Measurements from ENCODE around the gene SH3RF3. TPM values are rescaled to one million over a fixed set of nuclear protein-coding genes. Genes with fewer than 3 reads are reported as not detected.

Gene SH3RF3
- total and polyA plus RNA-seq, 5 donors from 2014 or later, result 0.16 to 1.6 (median 0.76) TPM

DNA sequence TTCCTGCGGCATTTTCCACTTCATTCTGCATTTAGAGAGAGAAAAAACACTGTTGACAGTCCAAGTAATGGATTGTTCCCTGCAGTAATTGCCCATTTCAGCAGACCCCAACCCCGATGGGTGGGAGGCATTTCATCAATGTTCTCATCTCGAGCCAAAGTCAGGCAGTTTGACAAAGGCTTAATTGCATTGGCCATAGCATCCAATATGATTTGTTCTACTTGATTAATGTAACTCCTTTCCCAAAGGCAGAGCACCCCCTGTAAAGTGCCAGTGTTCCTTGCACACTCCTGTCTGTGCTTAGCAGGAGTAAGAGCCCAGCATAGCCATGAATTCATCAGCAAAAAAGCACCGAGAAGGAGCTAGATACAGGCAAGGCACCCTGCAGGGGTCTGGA, 310.4 kb downstream of the SH3RF3 start:
- peaks cover 5% of the 10 kb centered on the region for H3K36me3 ChIP-seq (ENCODE audit: control insufficient read depth, insufficient read depth, low read length)
- no peaks in the 10 kb centered on the region for H3K4me1 ChIP-seq (ENCODE audit: control insufficient read depth, insufficient read depth, low read length, poor library complexity, severe bottlenecking)
- Mint-ChIP-seq H3K4me1 (no peaks in the 10 kb centered on the region), H3K27me3 (peaks cover 12% of the 10 kb centered on the region), H3K27ac (no peak overlapping the region), H3K9me3 (peaks cover 4 to 32% (median 18%) of the 10 kb centered on the region in 7 donors), H3K4me3 (peak overlapping the region in 1 of 4 donors; percentile 16), H3K36me3 (peaks cover 33% of the 10 kb centered on the region)
- ATAC-seq (ENCODE audit: low read depth in 2 of 2), result no peak
- no peak overlapping the region for H3K27ac ChIP-seq (ENCODE audit: insufficient read depth, low read length, poor library complexity, severe bottlenecking)
- no peak for DNase-seq
- H3K27me3 ChIP-seq (ENCODE audit: control insufficient read depth, insufficient read depth, low read length), result no peaks in the 10 kb centered on the region
- H3K4me3 ChIP-seq (ENCODE audit: low read depth, low read length), result no peak overlapping the region
- peaks cover 20 to 36% of the 10 kb centered on the region in 2 experiments for H3K9me3 ChIP-seq (ENCODE audit: control insufficient read depth in 2 of 2, low read length in 2 of 2)

DNA sequence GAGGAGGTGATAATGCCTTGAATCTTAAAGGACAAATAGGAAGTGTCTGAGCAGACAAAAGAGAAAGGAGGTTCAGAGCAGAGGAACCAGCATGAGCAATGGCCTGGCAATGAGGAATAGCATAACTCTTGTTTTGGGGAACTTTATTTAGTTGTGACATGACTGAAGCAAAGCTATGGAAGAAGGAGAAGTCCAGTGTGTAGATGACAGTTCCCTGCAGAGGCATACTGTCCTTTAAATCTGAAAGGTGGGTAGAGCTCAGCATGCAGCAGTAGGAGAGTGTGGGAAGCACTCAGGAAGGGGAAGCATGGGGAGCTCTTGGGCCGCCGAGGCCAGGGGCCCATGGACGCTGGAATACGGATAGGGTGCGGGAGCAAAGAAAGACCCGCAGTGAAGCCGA, 311.0 kb downstream of the SH3RF3 start:
- no peak overlapping the region for H3K4me3 ChIP-seq (ENCODE audit: low read depth, low read length)
- Mint-ChIP-seq H3K4me1 (no peaks in the 10 kb centered on the region), H3K27me3 (peaks cover 12% of the 10 kb centered on the region), H3K9me3 (peaks cover 4 to 37% (median 18%) of the 10 kb centered on the region in 7 donors), H3K27ac (no peak overlapping the region), H3K4me3 (no peak overlapping the region), H3K36me3 (peaks cover 39% of the 10 kb centered on the region)
- no peaks in the 10 kb centered on the region for H3K4me1 ChIP-seq (ENCODE audit: control insufficient read depth, insufficient read depth, low read length, poor library complexity, severe bottlenecking)
- ATAC-seq (ENCODE audit: low read depth in 2 of 2) (no peak), DNase-seq (no peak)
- H3K9me3 ChIP-seq (ENCODE audit: control insufficient read depth in 2 of 2, low read length in 2 of 2), result peaks cover 22 to 38% of the 10 kb centered on the region in 2 experiments
- no peaks in the 10 kb centered on the region for H3K27me3 ChIP-seq (ENCODE audit: control insufficient read depth, insufficient read depth, low read length)
- H3K36me3 ChIP-seq (ENCODE audit: control insufficient read depth, insufficient read depth, low read length), result peaks cover 5% of the 10 kb centered on the region
- no peak overlapping the region for H3K27ac ChIP-seq (ENCODE audit: insufficient read depth, low read length, poor library complexity, severe bottlenecking)

DNA sequence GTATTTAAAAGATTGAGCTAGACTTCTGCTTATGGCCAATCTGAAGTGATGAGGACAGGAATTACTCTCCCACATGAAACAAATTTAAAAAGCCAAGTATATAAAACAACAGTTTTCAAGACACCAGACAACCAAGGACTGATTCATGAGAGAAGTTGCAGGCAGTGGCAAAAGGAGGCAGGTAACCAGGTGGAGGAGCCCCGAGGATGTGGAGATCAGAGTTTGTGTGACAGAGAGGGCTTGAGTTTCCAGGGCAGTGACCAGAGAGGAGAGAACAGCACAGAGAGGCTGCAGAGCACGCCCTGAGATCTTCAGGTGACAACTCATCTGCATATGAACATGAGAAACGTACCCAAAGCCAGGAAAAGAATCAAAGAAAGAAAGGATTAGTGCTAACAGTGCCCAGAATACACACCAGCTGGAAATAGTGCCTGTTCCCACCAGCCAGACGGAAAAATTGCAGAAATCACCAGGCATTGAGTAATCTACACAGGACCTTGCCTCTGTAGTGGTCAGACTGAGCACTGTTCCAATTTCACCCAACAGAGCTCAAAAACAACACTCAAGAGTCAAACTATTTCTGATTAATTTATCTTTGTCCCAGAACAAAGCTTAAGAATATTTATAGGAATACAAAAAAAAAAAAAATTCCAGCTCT, 311.6 kb downstream of the SH3RF3 start:
- H3K27me3 ChIP-seq (ENCODE audit: control insufficient read depth, insufficient read depth, low read length), result no peaks in the 10 kb centered on the region
- Mint-ChIP-seq H3K4me3 (peak overlapping the region in 1 of 4 donors; percentile 44), H3K4me1 (no peaks in the 10 kb centered on the region), H3K9me3 (peaks cover 4 to 40% (median 18%) of the 10 kb centered on the region in 7 donors), H3K27ac (no peak overlapping the region), H3K36me3 (peaks cover 44% of the 10 kb centered on the region), H3K27me3 (peaks cover 12% of the 10 kb centered on the region)
- H3K36me3 ChIP-seq (ENCODE audit: control insufficient read depth, insufficient read depth, low read length), result peaks cover 5% of the 10 kb centered on the region
- DNase-seq, result no peak
- no peak overlapping the region for H3K27ac ChIP-seq (ENCODE audit: insufficient read depth, low read length, poor library complexity, severe bottlenecking)
- ATAC-seq (ENCODE audit: low read depth in 2 of 2), result no peak
- no peaks in the 10 kb centered on the region for H3K4me1 ChIP-seq (ENCODE audit: control insufficient read depth, insufficient read depth, low read length, poor library complexity, severe bottlenecking)
- no peak overlapping the region for H3K4me3 ChIP-seq (ENCODE audit: low read depth, low read length)
- peaks cover 24 to 38% of the 10 kb centered on the region in 2 experiments for H3K9me3 ChIP-seq (ENCODE audit: control insufficient read depth in 2 of 2, low read length in 2 of 2)

DNA sequence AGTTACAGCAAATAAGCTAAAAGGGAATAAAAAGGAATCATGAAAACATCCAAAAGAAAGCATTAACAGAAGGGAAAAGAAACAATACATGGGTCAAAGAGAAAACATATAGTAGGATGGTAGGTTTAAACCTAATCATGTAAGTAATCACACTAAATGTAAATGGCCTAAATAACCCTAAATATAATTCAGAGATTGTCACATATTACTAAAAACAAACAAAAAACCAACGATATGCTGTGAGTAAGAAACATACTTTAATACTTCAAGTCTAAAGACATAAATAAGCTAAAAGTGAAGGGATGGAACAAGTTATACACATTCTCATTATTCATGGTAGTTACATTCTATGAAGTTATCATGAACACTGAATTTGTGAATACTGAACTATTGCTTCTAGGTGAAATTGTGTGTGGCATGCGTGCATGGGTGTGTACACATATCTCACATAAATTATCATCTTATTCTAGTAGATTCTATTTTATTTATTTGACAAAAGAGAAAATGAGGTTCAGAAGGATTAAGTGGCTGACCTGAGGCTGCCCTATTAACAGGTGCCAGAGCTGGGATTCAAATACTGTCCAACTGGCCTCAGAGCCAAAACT, 313.8 kb downstream of the SH3RF3 start:
- DNase-seq, result no peak
- ATAC-seq (ENCODE audit: low read depth in 2 of 2), result no peak
- peaks cover 32% of the 10 kb centered on the region for H3K36me3 Mint-ChIP-seq
- Histone ChIP-seq H3K4me1 (ENCODE audit: control insufficient read depth, insufficient read depth, low read length, poor library complexity, severe bottlenecking) (no peaks in the 10 kb centered on the region), H3K27ac (ENCODE audit: insufficient read depth, low read length, poor library complexity, severe bottlenecking) (no peak overlapping the region), H3K9me3 (ENCODE audit: control insufficient read depth in 2 of 2, low read length in 2 of 2) (peaks cover 24 to 38% of the 10 kb centered on the region in 2 experiments), H3K4me3 (ENCODE audit: low read depth, low read length) (no peak overlapping the region), H3K36me3 (ENCODE audit: control insufficient read depth, insufficient read depth, low read length) (peaks cover 5% of the 10 kb centered on the region), H3K27me3 (ENCODE audit: control insufficient read depth, insufficient read depth, low read length) (no peaks in the 10 kb centered on the region)
- H3K4me1 Mint-ChIP-seq, result no peaks in the 10 kb centered on the region
- H3K4me3 Mint-ChIP-seq, result no peak overlapping the region
- peaks cover 4 to 41% (median 21%) of the 10 kb centered on the region in 7 donors for H3K9me3 Mint-ChIP-seq
- peaks cover 12% of the 10 kb centered on the region for H3K27me3 Mint-ChIP-seq
- no peak overlapping the region for H3K27ac Mint-ChIP-seq

DNA sequence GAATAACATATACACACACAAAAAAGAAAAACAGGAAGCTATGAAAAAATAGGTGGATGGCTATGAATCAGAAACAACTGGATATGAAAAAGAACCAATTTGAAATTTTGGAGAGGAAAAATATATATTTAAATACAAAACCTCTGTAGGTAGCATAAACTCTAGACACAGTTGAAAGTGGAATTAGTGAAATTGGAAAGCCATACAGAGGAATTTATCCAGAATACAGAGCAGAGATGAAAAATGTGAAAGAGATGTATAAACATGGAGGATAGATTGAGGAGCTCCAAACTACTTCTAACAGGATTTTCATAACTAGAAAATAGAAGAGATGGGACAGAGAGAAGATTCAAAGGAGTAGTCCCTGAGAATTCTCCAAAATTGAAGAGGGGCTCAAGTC, 315.9 kb downstream of the SH3RF3 start:
- Mint-ChIP-seq H3K4me3 (peak overlapping the region in 1 of 4 donors; percentile 54), H3K9me3 (peaks cover 4 to 38% (median 16%) of the 10 kb centered on the region in 7 donors), H3K4me1 (no peaks in the 10 kb centered on the region), H3K36me3 (peaks cover 24% of the 10 kb centered on the region), H3K27ac (no peak overlapping the region), H3K27me3 (peaks cover 12% of the 10 kb centered on the region)
- Histone ChIP-seq H3K27me3 (ENCODE audit: control insufficient read depth, insufficient read depth, low read length) (no peaks in the 10 kb centered on the region), H3K27ac (ENCODE audit: insufficient read depth, low read length, poor library complexity, severe bottlenecking) (no peak overlapping the region), H3K4me1 (ENCODE audit: control insufficient read depth, insufficient read depth, low read length, poor library complexity, severe bottlenecking) (no peaks in the 10 kb centered on the region), H3K4me3 (ENCODE audit: low read depth, low read length) (no peak overlapping the region), H3K36me3 (ENCODE audit: control insufficient read depth, insufficient read depth, low read length) (peaks cover 2% of the 10 kb centered on the region), H3K9me3 (ENCODE audit: control insufficient read depth in 2 of 2, low read length in 2 of 2) (peaks cover 24 to 36% of the 10 kb centered on the region in 2 experiments)
- ATAC-seq (ENCODE audit: low read depth in 2 of 2) (no peak), DNase-seq (no peak)

DNA sequence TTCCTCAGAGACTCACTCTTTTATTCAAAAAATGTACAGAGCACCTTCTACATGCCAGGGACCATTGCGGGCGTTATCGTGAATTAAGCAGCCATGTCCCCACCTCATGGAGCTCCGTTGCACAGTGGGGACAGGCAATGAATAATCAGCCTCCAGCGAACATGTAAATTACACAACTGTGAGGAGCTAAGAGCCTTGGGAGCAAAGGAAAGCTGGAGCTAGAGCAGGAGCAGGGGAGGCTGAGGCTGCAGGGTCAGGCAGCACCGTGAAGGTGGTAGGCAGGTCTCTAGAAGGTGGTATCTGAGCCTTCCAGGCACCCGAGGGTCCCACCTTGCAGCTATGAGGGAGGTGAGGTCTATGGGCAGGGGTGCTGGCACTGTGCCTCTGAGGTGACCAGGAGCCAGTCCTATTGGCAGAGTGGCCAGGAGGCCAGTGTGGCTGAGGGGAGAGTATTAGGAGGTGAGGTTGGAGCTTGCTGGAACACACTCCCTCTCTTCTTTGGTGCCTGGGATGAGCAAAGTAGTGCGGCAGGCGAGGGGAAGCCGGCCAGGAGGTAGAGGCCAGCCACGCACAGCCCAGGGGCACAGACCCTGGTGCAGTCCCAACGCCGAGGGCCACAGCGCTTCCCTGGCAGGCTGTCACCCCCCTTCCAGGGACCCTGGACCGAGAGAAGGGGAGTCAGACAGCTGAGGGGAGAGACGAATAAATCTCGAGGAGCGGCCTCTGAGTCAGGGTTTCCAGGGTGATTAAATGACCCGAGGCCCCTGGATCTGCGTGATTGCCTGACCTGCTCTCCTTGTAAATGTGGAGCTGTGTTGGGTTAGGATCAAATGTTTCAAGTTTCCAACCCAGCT, 317.5 kb downstream of the SH3RF3 start:
- DNase-seq (no peak), ATAC-seq (ENCODE audit: low read depth in 2 of 2) (no peak)
- Mint-ChIP-seq H3K27me3 (peaks cover 7% of the 10 kb centered on the region), H3K4me1 (no peaks in the 10 kb centered on the region), H3K9me3 (peaks cover 2 to 28% (median 11%) of the 10 kb centered on the region in 7 donors), H3K27ac (peak overlapping the region in 1 of 3 donors; percentile 23), H3K4me3 (no peak overlapping the region), H3K36me3 (peaks cover 17% of the 10 kb centered on the region)
- Histone ChIP-seq H3K36me3 (ENCODE audit: control insufficient read depth, insufficient read depth, low read length) (peaks cover 2% of the 10 kb centered on the region), H3K27me3 (ENCODE audit: control insufficient read depth, insufficient read depth, low read length) (no peaks in the 10 kb centered on the region), H3K4me1 (ENCODE audit: control insufficient read depth, insufficient read depth, low read length, poor library complexity, severe bottlenecking) (no peaks in the 10 kb centered on the region), H3K27ac (ENCODE audit: insufficient read depth, low read length, poor library complexity, severe bottlenecking) (no peak overlapping the region), H3K4me3 (ENCODE audit: low read depth, low read length) (no peak overlapping the region), H3K9me3 (ENCODE audit: control insufficient read depth in 2 of 2, low read length in 2 of 2) (peaks cover 21 to 22% of the 10 kb centered on the region in 2 experiments)

DNA sequence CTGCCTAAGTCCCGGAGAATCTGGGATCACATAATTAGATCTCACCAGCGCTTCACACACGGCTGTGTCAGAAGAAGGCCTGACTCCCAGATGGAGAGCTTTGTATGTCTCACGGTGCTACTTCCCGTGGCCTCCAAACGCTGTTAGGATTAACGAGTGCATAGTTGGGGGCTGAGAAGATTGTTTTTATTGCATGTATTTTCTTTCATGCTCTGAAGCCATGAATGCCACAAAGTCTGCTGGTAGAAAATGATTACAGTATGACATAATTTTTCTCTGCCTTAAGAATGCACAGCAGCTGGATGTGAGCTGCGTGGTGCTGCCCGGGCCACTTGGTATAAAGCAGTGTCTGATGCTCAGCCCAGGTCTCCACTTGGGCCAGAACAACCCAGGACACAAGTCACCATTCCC, 318.3 kb downstream of the SH3RF3 start:
- peaks cover 2% of the 10 kb centered on the region for H3K36me3 ChIP-seq (ENCODE audit: control insufficient read depth, insufficient read depth, low read length)
- H3K27me3 ChIP-seq (ENCODE audit: control insufficient read depth, insufficient read depth, low read length), result no peaks in the 10 kb centered on the region
- H3K27ac ChIP-seq (ENCODE audit: insufficient read depth, low read length, poor library complexity, severe bottlenecking), result no peak overlapping the region
- H3K4me3 Mint-ChIP-seq, result no peak overlapping the region
- H3K9me3 Mint-ChIP-seq, result peaks cover 2 to 25% (median 9%) of the 10 kb centered on the region in 7 donors
- H3K27me3 Mint-ChIP-seq, result peaks cover 4% of the 10 kb centered on the region
- no peaks in the 10 kb centered on the region for H3K4me1 Mint-ChIP-seq
- no peak overlapping the region for H3K4me3 ChIP-seq (ENCODE audit: low read depth, low read length)
- ATAC-seq (ENCODE audit: low read depth in 2 of 2) (no peak), DNase-seq (no peak)
- peaks cover 21% of the 10 kb centered on the region for H3K36me3 Mint-ChIP-seq
- H3K27ac Mint-ChIP-seq, result no peak overlapping the region
- H3K4me1 ChIP-seq (ENCODE audit: control insufficient read depth, insufficient read depth, low read length, poor library complexity, severe bottlenecking), result no peaks in the 10 kb centered on the region
- peaks cover 15 to 21% of the 10 kb centered on the region in 2 experiments for H3K9me3 ChIP-seq (ENCODE audit: control insufficient read depth in 2 of 2, low read length in 2 of 2)
